Measurements from ENCODE around the gene TMEM163.

TMEM163 gene

DNA sequence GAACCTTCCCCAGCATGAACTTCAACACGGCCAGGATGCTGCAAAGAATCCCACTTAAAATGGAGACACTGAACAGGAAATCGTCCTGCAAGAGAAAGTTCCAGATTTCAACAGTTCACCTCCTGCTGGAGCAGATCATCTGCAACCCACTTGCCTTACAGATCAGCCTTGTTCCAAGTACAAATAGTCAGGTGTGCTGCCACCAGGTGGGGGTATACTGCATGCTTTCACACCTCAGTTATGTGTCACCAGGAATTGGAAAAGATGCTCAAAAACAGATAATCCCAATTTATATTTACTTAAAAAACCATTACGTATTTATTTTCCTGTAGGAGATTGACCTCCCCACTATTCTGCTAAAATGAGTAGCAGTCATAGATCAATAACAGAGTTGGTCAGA lies 252.7 kb downstream of the TMEM163 start:
- no peak overlapping the region for H3K4me3 ChIP-seq (replicated peaks in 1 of 2; ENCODE audit: low read depth in 2 of 2, low read length in 2 of 2)
- TF ChIP-seq, protein P1, sequence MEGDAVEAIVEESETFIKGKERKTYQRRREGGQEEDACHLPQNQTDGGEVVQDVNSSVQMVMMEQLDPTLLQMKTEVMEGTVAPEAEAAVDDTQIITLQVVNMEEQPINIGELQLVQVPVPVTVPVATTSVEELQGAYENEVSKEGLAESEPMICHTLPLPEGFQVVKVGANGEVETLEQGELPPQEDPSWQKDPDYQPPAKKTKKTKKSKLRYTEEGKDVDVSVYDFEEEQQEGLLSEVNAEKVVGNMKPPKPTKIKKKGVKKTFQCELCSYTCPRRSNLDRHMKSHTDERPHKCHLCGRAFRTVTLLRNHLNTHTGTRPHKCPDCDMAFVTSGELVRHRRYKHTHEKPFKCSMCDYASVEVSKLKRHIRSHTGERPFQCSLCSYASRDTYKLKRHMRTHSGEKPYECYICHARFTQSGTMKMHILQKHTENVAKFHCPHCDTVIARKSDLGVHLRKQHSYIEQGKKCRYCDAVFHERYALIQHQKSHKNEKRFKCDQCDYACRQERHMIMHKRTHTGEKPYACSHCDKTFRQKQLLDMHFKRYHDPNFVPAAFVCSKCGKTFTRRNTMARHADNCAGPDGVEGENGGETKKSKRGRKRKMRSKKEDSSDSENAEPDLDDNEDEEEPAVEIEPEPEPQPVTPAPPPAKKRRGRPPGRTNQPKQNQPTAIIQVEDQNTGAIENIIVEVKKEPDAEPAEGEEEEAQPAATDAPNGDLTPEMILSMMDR (IDR thresholded peaks at IDR 0.05; ENCODE audit: low read depth, low read length): peak; percentile 10
- DNase-seq (ENCODE audit: low read depth in 2 of 2): peak; percentile 10 to 16

DNA sequence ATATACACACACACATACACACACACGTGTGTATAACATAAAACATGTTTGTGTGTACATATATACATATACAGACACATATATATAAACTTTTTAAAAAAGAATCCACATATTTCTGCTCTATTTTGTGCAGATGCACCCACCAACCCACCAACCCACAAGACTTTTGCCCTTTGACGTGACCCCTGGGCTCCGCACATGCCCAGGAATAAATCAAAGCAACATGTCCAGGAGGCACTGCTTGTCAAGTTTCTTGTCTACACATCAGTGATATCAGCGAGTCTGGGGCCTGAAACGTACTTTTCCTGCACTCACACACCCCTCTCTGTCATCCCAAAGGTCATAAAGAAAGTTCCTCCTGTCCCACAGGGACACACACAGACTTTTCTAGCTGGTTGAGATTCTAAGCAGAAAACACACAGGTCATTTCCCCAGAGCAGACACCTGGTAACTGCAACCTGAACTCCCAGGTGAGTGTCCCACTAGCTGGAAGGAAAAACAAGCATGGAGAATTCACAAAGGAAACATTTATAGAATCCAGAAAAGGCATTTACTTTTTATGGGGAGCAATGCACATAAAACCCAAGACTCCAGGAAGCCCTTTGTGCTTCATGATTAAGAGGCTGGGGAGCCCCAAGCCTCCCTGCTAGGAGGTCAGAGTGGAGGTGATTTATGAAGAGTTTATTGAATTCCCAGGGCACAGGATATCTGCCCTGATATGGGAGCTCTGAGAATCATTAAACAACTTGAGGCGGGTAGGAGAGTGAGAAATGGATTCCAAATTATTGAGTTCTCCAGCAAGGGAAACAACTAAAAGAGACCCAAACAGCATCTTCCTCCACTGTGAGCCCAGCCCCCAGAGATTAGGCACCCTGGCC lies 253.3 kb downstream of the TMEM163 start:
- TF ChIP-seq, protein P1 (IDR thresholded peaks at IDR 0.05; ENCODE audit: low read depth, low read length): no peak
- no peak overlapping the region for H3K4me3 ChIP-seq (replicated peaks in 1 of 2; ENCODE audit: low read depth in 2 of 2, low read length in 2 of 2)
- no peak for DNase-seq (ENCODE audit: low read depth in 2 of 2)

DNA sequence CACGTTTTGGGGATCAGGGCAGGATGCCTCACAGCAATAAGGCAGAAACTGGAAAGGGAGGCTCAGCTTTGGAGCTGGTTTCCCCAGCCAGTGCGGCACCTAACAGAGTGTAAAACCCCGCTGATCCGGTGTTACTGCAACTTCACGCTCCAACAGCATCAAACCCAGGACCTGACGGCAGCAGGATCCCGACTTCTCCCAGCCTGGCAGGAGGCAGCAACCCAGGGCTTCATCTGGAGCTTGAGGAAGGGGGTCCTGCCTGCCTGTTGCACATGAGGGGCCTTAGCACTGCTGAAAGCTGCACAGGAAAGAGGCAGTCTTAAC lies 255.1 kb downstream of the TMEM163 start:
- TF ChIP-seq, protein P1 (IDR thresholded peaks at IDR 0.05; ENCODE audit: low read depth, low read length): no peak
- no peak for DNase-seq (ENCODE audit: low read depth in 2 of 2)
- no peak overlapping the region for H3K4me3 ChIP-seq (replicated peaks in 1 of 2; ENCODE audit: low read depth in 2 of 2, low read length in 2 of 2)

DNA sequence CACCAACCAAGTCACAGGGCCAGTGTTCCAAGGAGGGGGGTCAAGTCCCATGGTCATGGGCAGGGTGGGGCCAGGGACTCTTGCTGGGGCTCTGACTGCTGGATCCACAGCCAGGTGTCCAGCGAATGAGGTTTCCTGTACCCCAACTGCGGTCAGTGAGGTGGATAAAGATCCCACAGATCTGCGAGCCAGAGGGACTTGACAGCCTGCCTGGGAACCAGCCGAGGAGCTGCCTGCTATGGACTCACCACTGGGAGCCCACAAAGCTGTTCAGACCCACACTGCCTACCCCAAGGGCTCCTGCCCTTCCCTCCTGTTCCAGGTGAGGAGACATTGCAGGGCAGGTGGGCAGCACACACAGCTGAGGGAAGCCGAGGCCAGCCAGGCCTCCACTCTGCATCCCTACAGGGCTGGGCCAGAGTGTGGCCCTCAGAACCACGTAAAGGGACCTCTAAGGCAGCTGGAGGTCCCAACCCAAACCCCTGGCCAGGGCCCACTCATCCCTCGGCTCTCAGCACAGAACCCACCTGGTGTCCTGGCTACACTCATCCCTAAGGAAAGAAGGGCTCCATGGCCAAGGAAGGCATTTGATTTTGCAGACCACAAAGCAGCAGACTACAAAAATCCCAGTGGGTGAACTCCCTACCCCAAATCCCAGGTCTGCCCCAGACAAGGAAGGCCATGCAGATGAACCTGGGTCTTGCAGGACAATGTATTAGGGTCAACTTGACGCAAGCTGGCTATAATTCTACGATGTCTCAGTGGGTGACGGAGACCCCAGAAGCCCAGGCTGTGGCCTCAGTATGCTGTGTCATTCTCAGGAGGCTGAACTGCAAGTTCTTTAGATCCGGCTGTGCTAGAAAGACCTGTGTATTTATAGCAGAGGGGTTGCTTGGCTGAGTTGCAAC lies 255.8 kb downstream of the TMEM163 start:
- no peak for DNase-seq (ENCODE audit: low read depth in 2 of 2)
- H3K4me3 ChIP-seq (replicated peaks in 1 of 2; ENCODE audit: low read depth in 2 of 2, low read length in 2 of 2): no peak overlapping the region
- TF ChIP-seq, protein P1 (IDR thresholded peaks at IDR 0.05; ENCODE audit: low read depth, low read length): no peak

DNA sequence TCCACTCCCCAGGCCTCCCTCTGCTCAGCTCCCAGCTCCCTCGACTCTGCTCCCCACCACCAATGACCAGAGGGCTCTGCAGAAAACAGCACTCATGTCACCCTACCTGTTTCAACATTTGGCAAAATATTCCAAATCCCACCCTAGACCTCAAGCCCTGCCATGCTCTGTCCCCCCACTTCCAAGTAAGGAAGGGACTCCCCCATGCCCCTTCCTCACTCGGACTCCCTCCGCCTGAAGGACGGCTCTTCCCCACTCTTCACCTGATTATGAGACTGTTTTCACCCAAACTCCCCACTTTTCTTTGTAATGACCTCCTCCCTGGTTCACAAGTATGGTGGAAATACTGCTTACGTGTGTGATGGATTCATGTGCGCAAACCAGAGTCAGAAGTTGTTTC lies 256.5 kb downstream of the TMEM163 start:
- DNase-seq (ENCODE audit: low read depth in 2 of 2): no peak
- no peak overlapping the region for H3K4me3 ChIP-seq (replicated peaks in 1 of 2; ENCODE audit: low read depth in 2 of 2, low read length in 2 of 2)

DNA sequence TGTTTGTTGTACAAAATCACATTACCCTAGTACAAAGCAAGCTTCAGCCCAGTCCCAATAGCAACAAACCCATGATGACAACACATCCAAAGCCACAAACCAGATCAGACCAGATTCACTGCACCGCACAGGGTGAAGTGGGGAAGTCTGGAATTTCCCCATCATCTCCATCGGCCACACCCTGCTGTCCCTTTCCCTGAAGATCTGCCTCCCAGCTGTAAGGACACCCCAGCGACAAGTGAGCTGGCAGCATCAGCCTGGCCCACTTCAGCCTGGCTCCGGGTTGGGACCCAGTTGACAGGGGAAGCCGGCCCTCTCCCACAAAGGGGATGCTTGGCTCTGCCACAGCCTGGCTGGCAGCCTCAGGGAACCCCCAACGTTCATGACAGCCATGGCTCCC lies 257.3 kb downstream of the TMEM163 start:
- H3K4me3 ChIP-seq (replicated peaks in 1 of 2; ENCODE audit: low read depth in 2 of 2, low read length in 2 of 2): no peak overlapping the region
- DNase-seq (ENCODE audit: low read depth in 2 of 2): peak in 1 of 2 donors; percentile 50
- TF ChIP-seq, protein P1 (IDR thresholded peaks at IDR 0.05; ENCODE audit: low read depth, low read length): no peak

More for the DNA sequence above, 256.5 kb downstream of the TMEM163 start:
- TF ChIP-seq, protein P1 (IDR thresholded peaks at IDR 0.05; ENCODE audit: low read depth, low read length): no peak
